ENCODE data around the gene PRMT7. TPM values are rescaled to one million over a fixed set of nuclear protein-coding genes. Genes with fewer than 3 reads are reported as not detected.
A peak's percentile ranks its signal among the peaks of the same experiment; 100 is the strongest.

PRMT7 gene
- total RNA-seq, 1 donor from 2014 or later: 72.2 TPM

DNA sequence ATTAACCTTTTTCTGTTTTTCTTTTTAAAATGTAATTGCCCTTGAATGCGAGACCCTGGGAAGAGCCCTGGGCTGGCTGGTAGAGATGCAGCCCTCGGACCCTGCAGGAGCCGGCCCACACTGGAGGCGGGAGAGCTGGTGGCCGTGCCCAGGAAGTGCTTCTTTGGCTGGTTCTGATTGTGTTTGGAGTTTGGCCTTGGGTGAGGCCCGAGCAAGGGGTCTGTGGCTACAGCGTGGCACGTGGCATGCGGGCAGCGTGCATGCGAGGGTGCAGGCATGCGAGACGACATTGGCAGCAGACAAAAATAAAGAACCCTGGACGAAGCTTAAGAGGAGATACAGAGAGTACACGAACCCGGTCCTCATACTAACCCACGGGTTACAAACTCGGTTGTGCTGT lies 49.7 kb downstream of the PRMT7 start:
- Mint-ChIP-seq H3K4me1 (peaks cover 23% of the 10 kb centered on the region), H3K27me3 (peaks cover 4% of the 10 kb centered on the region), H3K4me3 (no peak overlapping the region), H3K9me3 (no peaks in the 10 kb centered on the region), H3K27ac (no peak overlapping the region), H3K36me3 (ENCODE audit: low read depth) (peaks cover 40% of the 10 kb centered on the region)
- no peak for DNase-seq
- intact Hi-C loops (cut with micrococcal nuclease): loop anchor here (10.0 kb wide), 1 partner anchor 54 kb away; no protein-coding TSS in a partner anchor

DNA sequence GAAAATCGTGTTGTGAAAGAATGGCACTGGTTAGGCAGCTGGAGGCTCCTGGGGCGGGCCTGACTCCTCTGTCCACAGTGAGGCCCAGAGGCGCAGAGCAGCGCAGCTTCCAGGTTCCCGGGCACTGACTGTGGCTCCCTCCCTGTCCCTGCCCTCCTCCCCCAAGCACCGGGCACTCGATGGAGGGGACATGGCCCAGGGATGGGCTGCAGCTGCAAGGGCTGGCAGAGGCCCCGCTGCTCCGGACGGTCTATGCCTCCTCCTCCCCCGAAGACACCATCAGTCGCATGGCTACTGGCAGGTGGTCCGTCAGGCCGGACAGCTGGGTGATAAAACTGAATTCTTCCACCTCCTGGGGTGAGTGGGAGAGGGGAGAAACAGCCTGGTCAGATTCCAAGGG lies 50.1 kb downstream of the PRMT7 start:
- Mint-ChIP-seq H3K27me3 (peaks cover 7% of the 10 kb centered on the region), H3K4me1 (peaks cover 19% of the 10 kb centered on the region), H3K9me3 (no peaks in the 10 kb centered on the region), H3K36me3 (ENCODE audit: low read depth) (peaks cover 35% of the 10 kb centered on the region), H3K4me3 (no peak overlapping the region), H3K27ac (no peak overlapping the region)
- DNase-seq: no peak
- intact Hi-C loops (cut with micrococcal nuclease): loop anchor here (10.0 kb wide), 1 partner anchor 54 kb away; no protein-coding TSS in a partner anchor

DNA sequence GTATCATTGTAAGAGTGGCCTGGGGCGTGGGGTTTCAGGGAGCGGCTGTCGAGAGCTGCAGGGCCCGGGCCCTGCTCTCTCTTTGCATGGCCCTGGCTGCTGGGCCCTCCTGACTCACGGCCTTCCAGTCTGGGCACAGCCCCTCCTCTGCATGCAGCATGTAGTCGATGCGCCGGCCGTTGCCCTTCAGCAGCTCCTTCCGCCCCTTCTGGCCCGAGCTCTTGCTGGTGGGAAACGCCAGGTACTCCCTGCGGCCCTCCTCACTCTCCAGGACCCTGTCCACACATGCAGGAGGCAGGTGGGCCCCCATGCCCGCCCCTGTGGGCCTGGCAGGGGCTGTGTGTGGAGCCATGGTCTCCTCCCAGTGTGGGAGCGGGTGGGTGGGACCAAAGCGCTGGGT lies 50.7 kb downstream of the PRMT7 start:
- intact Hi-C loops (cut with micrococcal nuclease): loop anchor here (10.0 kb wide), 1 partner anchor 53 kb away; no protein-coding TSS in a partner anchor
- Mint-ChIP-seq H3K27ac (no peak overlapping the region), H3K27me3 (peaks cover 11% of the 10 kb centered on the region), H3K4me3 (no peak overlapping the region), H3K4me1 (peaks cover 13% of the 10 kb centered on the region), H3K9me3 (no peaks in the 10 kb centered on the region), H3K36me3 (ENCODE audit: low read depth) (peaks cover 30% of the 10 kb centered on the region)
- DNase-seq: no peak

DNA sequence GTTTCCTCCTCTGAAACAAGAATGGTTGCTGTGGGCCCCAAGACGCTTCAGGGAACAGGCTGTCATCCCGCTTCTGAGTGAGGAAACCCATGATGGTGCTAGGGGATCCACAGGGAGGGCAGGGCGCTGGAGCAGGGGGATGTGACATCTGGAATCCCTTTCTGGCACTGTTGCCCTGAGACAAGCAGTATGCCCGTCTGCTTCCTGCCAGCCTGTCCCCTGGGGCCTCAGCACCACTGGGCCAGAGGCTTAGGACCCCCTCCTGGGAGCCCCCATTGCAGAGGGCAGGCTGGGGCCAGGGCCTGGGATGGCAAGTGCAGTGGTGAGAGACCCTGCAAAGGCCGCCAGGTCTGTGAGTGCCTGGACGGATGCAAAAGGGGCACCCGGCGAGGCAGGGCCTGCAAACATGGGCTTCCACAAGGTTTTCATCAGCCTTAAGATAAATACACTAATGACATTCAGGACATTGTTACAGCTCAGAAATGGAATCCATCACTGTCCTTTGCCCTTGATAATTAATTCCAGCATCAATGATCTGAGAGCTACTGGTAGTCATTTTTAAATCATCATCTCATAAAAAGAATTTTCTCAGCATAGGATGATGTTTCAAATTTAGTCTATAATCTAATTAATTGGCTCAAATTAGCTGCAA lies 51.6 kb downstream of the PRMT7 start:
- Mint-ChIP-seq H3K4me3 (no peak overlapping the region), H3K9me3 (no peaks in the 10 kb centered on the region), H3K27me3 (peaks cover 12% of the 10 kb centered on the region), H3K4me1 (peaks cover 8% of the 10 kb centered on the region), H3K36me3 (ENCODE audit: low read depth) (peaks cover 22% of the 10 kb centered on the region), H3K27ac (no peak overlapping the region)
- no peak for DNase-seq
- intact Hi-C loops (cut with micrococcal nuclease): loop anchor here (10.0 kb wide), 1 partner anchor 52 kb away; no protein-coding TSS in a partner anchor

DNA sequence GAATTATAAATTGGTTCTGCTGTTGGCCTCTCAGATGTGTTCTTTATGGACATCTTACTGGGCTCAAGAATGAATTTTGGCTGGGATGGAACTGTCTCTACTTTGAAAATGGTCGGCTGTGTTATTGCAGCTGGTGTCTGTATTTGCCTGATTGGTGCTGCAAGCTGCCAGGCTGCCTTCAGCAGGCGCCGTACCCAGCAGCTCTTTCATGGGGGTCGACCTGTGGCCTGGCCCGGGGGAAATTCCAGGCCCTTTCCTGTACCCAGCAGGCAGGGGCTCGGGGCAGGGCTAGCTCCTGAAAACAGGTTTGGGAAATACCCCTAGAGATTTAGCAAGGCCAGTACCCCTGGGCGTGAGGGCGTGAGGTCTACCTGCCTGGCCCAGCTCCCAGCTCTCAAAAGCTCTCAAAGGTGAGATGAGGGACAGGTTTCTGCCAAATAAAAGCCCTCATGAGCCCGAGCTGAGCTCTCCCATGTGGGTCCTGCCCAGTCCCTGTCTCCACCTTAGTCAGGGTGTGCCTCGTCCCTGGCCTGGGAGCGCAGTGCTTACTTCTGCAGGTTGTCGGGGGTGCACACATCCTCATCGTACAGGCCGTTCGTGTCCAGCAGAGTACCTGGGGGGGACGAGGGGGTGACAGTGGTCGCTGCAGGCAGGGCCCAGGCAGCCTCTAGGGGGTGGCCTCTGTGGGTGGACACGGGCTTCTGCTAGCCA lies 52.3 kb downstream of the PRMT7 start:
- no peak overlapping the region for H3K4me3 Mint-ChIP-seq
- H3K27me3 Mint-ChIP-seq: peaks cover 18% of the 10 kb centered on the region
- intact Hi-C loops (cut with micrococcal nuclease): loop anchor here (10.0 kb wide), 1 partner anchor 52 kb away; no protein-coding TSS in a partner anchor
- peaks cover 15% of the 10 kb centered on the region for H3K36me3 Mint-ChIP-seq (ENCODE audit: low read depth)
- no peaks in the 10 kb centered on the region for H3K9me3 Mint-ChIP-seq
- DNase-seq: no peak
- H3K4me1 Mint-ChIP-seq: peaks cover 9% of the 10 kb centered on the region
- no peak overlapping the region for H3K27ac Mint-ChIP-seq

DNA sequence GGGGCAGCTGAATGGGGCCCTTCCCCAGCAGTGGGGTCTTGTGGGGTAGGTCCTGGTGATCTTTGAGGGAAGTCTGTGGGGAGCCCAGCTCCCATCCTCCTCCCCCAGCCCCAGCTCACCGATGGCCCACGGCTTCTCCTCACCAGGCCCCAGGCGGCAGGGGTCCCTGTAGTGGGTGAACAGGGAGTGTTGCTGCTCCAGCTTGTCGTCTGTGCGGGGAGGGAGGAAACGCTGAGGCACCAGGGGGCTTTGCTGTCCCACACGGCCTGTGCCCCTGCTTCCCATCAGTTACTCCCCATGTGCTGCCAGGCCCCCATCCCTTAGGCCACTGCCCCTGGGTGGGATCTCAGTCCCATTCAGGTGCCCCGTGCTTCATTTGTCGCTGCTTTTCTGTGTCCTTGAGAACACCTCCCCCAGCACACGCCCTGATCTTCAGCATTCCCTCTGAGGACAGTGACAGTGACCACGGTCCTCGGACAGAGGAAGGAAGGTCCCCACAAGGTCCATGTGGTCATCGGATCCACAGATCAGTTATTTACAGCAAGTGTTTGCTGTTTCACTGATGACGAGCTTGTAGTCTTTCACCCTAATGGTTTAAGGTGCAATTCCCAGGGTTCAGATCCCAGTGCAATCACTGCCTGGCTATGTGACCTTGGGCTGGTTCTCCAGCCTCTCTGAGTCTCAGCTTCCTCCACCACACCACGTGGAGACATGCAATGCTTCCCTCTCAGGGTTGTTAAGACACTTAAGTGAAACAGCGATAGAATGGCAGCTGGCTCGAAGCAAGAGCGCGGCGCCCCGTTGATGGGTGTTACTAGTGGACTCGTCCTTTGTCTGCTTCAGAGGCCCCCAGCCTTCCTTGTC lies 53.1 kb downstream of the PRMT7 start:
- H3K9me3 Mint-ChIP-seq: no peaks in the 10 kb centered on the region
- no peak for DNase-seq

DNA sequence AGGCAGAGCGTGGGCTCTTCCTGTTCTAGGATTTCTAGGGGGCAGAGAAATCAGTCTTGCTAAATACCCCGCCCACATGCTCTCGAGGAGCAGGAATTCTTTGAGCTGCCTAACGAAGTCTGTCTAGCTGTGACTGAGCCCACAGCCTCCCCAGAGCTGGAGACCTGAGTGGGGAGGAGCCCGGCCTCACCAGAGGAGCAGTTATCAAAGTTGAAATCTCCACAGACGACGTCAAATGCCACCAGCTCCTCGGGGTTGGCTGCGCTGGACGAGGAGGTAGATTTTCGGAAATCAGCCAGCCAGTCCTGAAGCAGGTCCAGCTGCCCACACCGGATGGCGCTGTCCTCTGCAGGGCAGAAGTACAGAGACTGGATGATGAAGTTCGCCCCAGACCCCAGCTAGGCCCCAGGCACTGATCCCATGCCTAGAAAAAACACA lies 53.8 kb downstream of the PRMT7 start:
- Mint-ChIP-seq H3K4me1 (peaks cover 22% of the 10 kb centered on the region), H3K27ac (no peak overlapping the region), H3K4me3 (no peak overlapping the region), H3K36me3 (ENCODE audit: low read depth) (peaks cover 7% of the 10 kb centered on the region), H3K27me3 (peaks cover 22% of the 10 kb centered on the region), H3K9me3 (no peaks in the 10 kb centered on the region)
- DNase-seq: no peak
- intact Hi-C loops (cut with micrococcal nuclease): loop anchor here (10.0 kb wide), 1 partner anchor 50 kb away; no protein-coding TSS in a partner anchor

More for the DNA sequence above, 53.1 kb downstream of the PRMT7 start:
- peaks cover 22% of the 10 kb centered on the region for H3K27me3 Mint-ChIP-seq
- intact Hi-C loops (cut with micrococcal nuclease): loop anchor here (10.0 kb wide), 1 partner anchor 51 kb away; no protein-coding TSS in a partner anchor
- H3K4me1 Mint-ChIP-seq: peaks cover 15% of the 10 kb centered on the region
- no peak overlapping the region for H3K4me3 Mint-ChIP-seq
- no peak overlapping the region for H3K27ac Mint-ChIP-seq
- H3K36me3 Mint-ChIP-seq (ENCODE audit: low read depth): peaks cover 9% of the 10 kb centered on the region

DNA sequence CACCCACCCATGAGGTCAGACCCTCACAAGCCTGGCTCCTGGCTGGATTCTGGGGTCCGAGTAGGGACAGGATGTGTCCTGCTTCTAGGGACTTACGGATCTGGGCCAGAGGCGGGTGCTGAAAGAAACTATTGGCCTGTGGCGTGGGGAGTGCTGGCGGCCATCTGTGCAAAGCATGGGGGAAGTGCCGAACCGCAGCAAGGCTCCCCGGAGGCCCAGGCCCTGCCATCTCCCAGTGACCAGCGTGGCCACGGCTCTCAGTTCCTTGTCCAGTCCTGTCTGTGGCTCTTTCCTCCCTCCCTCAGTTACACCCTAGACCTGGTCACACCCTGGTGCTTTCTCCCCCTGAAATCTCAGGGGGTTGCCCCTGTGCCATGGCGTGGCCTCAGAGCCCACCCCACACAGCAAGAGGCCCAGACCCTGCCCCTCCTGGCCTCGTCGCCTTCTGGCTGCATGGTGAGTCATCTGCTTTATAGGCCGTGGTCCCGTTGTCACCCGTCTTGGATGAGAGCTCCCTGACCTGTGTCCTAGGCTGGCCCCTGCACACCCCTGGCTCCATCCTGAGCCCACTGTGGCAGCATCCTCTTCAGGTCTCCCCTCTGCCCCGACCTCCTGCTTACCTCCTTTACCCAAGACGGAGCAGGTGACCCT lies 54.5 kb downstream of the PRMT7 start:
- peaks cover 29% of the 10 kb centered on the region for H3K4me1 Mint-ChIP-seq

DNA sequence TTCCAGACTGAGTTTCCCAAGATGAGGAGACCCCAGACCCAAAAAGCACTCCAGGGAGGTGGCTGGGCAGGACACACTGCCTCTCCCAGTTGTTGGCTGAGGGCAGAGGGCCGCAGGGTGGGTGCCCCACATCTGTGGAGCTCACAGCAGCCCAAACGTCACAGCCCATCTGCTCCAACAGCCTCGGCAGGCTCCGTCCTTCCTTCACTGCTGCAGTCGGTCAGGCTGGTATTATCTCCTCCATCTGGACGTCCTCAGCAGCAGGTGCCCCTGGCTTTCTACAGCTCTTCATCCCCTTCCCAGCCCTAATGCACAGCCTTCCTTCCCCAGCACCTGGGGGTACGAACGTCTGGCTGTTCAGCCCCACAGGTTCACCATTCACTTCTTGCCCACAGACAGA lies 55.2 kb downstream of the PRMT7 start:
- no peak for DNase-seq
- intact Hi-C loops (cut with micrococcal nuclease): loop anchor here (10.0 kb wide), 1 partner anchor 49 kb away; no protein-coding TSS in a partner anchor
- H3K9me3 Mint-ChIP-seq: no peaks in the 10 kb centered on the region
- H3K4me3 Mint-ChIP-seq: no peak overlapping the region
- no peak overlapping the region for H3K27ac Mint-ChIP-seq
- peaks cover 35% of the 10 kb centered on the region for H3K4me1 Mint-ChIP-seq
- H3K27me3 Mint-ChIP-seq: peaks cover 25% of the 10 kb centered on the region
- no peaks in the 10 kb centered on the region for H3K36me3 Mint-ChIP-seq (ENCODE audit: low read depth)

More for the DNA sequence above, 54.5 kb downstream of the PRMT7 start:
- Mint-ChIP-seq H3K27me3 (peaks cover 23% of the 10 kb centered on the region), H3K9me3 (no peaks in the 10 kb centered on the region), H3K36me3 (ENCODE audit: low read depth) (peaks cover 5% of the 10 kb centered on the region), H3K4me3 (no peak overlapping the region), H3K27ac (no peak overlapping the region)
- intact Hi-C loops (cut with micrococcal nuclease): loop anchor here (10.0 kb wide), 1 partner anchor 50 kb away; no protein-coding TSS in a partner anchor
- no peak for DNase-seq

DNA sequence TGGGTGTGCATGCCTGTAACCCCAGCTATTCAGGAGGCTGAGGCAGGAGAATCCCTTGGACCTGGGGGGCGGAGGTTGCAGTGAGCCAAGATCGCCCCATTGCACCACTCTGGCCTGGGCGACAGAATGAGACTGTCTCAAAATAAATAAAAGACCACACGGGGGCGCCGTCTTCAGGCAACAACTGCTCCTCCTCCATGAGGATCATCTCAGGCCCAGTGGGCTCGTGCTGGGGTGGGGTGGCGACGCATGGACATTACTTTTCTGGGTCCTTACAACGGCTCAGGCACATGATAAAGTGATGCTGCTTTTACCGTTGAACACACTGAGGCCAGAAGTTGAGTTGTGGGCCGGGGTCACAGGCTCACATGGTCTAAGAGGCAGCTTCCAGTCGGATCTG lies 56.2 kb downstream of the PRMT7 start:
- H3K27me3 Mint-ChIP-seq: peaks cover 29% of the 10 kb centered on the region
- H3K27ac Mint-ChIP-seq: no peak overlapping the region
- H3K4me3 Mint-ChIP-seq: no peak overlapping the region
- H3K36me3 Mint-ChIP-seq (ENCODE audit: low read depth): no peaks in the 10 kb centered on the region
- H3K9me3 Mint-ChIP-seq: no peaks in the 10 kb centered on the region
- peaks cover 35% of the 10 kb centered on the region for H3K4me1 Mint-ChIP-seq
- intact Hi-C loops (cut with micrococcal nuclease): loop anchor here (10.0 kb wide), 1 partner anchor 48 kb away; no protein-coding TSS in a partner anchor
- DNase-seq: peak; percentile 86

DNA sequence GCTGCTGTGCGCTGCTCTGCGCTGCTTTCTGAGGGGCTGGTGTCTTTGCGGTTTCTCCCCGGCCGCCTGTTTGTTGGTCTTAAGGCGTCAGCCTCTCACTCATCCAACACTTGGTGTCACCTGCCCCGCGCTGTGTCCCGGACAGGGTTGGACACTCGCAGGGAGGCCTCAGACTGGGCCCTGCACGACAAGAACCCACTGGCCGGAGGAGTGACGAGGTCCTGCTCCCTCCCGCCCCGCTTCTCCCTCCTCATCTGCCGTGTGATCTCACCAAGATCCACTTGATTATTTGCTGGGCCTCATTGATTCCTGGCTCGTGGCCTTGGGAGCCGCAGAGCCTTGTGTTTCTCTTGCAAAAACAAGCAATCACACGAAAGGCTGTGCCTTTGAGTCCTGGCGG lies 56.6 kb downstream of the PRMT7 start:
- DNase-seq: no peak
- peaks cover 35% of the 10 kb centered on the region for H3K4me1 Mint-ChIP-seq
- intact Hi-C loops (cut with micrococcal nuclease): loop anchor here (10.0 kb wide), 1 partner anchor 47 kb away; no protein-coding TSS in a partner anchor
- H3K27me3 Mint-ChIP-seq: peaks cover 30% of the 10 kb centered on the region
- no peaks in the 10 kb centered on the region for H3K9me3 Mint-ChIP-seq
- H3K4me3 Mint-ChIP-seq: no peak overlapping the region
- no peaks in the 10 kb centered on the region for H3K36me3 Mint-ChIP-seq (ENCODE audit: low read depth)
- H3K27ac Mint-ChIP-seq: no peak overlapping the region

DNA sequence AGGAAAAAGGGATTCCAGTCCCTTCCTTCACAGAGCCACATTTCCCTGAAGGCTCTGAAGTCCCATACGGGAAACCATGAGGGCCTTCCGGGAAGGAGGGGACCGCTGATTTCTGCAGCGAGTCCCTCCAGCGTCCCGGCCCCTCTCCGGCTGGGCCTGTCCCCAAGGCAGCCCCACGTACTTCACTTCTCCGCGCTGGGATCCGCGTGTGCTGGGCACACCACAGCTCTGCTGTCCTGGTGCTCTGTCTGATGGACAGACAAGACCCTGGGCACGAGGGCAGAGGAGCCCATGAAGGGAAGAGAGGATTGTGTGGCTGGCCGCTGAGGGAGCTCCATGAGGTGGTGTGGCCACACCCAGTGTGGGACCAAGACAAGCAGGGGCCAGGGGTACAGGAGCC lies 57.1 kb downstream of the PRMT7 start:
- no peak overlapping the region for H3K4me3 Mint-ChIP-seq

More for the DNA sequence above, 57.1 kb downstream of the PRMT7 start:
- Mint-ChIP-seq H3K27me3 (peaks cover 33% of the 10 kb centered on the region), H3K27ac (no peak overlapping the region), H3K36me3 (ENCODE audit: low read depth) (no peaks in the 10 kb centered on the region), H3K9me3 (no peaks in the 10 kb centered on the region), H3K4me1 (peaks cover 35% of the 10 kb centered on the region)
- intact Hi-C loops (cut with micrococcal nuclease): loop anchor here (10.0 kb wide), 1 partner anchor 47 kb away; no protein-coding TSS in a partner anchor
- no peak for DNase-seq

All from activated CD4-positive, alpha-beta T cell treated with anti-CD3 and anti-CD28 coated beads, Interleukin-2, amount 10 ng/mL, durations not matched to agents 24 days and 14 days (primary cell).